Activated CD4-positive, alpha-beta T cell treated with anti-CD3 and anti-CD28 coated beads, Interleukin-2, amount 50 U/mL, for 4 hours (primary cell): ENCODE results near the gene MYRFL.

Source experiments
- DNase-seq, 2 experiments: peaks; one replicate each; pipeline ENCODE4 v3.0.0-alpha.2; 2020

Gene MYRFL

DNA sequence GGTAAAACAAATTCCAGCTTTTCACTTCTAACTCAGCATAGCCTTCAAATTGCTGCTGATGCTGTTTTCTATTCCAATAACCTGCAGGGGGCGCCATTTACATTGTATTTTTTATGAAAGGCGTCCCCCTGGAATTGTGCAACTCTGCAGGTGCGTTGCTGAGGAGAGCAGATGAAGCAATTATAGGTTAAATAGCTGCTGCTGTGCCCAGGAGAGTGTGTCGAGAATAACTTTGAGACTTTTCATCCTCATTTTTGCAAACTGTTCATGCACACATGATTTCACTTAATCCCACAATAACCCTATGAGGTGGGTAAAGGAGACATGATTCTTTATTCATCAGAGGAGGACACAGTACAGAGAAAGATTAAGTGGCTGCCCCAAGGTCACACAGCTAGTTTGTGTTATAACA is 75.7 kb downstream of the MYRFL start:
- DNase-seq = peak; percentile 35 to 53

DNA sequence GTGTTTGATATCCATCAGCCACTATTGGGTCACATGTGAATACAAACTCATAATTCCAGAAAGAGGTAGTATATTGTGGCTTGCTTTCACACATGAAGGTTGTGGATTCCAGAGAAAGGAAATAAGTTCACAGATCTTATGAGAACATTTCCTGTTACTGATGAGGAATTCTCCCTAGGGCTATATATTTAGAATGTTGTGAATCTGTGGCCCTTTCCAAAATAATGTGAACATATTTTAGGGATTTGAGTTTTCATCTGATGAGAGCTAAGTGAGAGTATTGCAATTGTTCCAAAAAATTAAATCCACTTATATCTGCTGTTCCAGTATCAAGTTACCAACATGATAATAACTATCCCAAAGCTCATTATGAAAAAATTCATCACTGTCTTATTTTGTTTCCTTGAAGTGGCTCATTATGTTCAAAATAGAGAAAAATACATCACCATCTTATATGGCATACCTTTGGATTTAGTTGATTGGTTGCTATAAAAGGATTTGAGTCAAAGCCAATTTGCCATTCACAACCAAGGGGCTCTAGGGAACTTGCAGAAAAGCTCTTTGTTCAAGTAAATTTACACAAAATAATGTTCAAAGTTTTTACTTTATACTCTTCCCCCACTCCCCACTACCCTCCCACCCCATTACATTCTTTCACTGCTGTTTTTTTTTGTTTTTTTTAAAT is 76.3 kb downstream of the MYRFL start:
- DNase-seq = no peak

DNA sequence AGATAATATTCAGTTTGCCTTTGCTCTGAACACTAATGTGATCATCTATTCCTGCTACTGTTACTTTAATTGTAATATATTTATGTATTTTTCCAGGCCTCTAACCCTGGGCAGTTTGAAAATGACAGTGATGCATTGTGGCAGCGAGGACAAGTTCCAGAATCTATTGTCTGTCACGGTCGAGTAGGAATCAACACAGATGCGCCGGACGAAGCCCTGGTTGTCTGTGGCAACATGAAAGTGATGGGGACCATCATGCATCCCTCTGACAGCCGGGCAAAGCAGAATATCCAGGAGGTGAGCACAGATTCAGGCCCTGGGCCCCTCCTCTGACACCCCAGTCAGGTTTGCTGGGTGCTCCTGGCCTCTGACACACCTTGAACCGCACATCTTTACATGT is 78.5 kb downstream of the MYRFL start:
- DNase-seq = no peak

DNA sequence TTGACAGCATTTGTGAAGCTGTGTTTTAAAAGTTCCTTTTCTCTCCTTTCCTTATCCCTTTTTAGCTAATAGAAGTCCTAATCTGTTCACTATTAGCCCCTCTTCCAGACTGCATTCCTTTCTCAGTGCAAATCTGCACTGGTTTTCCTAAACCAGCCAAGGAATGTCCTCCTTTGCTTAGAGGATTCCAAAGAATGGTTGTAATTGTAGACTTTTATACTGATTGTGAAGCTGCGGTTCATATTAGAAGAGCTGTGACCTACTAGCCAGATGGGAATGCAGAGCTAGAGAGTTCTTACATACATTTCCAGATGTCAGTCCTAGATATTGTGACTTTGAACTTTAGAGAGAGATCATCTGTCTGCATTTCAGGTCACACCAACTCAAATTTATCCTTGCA is 79.8 kb downstream of the MYRFL start:
- no peak for DNase-seq

DNA sequence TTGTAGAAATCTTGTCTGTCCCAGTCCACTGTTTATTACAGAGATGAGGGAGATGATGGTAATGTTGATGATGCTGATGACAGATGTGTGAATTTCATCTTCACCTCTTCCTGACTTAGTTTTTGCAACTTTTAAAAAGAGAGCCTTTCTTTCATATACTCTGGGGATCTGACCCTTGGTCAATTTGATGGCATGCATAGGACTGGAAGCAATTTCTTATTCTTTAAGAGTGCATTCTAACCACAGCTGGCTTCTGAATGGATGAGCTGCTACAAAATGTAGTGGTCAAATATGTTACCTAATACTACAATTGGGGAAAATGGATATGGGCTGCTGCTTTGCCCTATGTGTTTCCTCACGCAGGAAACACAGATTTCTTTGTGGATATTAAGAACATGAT is 80.8 kb downstream of the MYRFL start:
- no peak for DNase-seq

DNA sequence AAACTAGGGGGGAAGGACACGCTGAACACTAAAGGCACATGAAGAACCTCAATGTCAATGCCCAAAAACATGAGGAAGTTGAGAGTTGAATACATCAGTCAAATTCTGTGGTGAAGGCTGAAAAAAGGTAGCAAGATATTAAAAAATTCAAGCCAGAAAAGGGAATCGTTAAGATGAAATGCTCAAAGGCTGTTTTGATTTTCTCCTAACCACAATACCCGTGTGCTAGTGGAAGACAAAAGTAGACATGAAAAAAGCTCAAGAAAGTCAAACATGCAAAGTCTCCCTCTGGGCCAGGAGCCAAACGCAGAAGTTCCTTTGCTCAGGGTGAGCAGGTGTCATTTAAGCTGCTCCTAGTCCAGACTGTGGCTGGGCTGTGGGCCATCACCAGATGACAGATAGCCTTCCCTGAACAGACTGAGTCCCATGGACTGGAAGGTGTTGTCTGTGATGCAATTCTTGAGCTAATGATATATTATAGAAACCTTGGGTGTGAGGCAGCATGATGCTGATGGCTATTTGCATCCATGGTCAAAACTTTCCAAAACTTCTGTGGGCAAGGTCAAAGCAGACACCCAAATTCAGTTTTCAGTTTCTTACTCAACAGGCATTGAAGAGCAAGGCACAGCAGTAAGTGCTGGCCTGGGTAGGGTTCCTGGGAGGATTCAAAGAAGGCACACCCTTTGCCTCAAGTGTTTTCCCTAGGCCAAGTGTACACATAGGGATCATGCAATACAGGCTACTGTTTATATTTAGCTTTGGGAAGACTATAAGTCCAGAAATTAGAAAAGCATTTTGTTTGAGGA is 81.6 kb downstream of the MYRFL start:
- no peak for DNase-seq

DNA sequence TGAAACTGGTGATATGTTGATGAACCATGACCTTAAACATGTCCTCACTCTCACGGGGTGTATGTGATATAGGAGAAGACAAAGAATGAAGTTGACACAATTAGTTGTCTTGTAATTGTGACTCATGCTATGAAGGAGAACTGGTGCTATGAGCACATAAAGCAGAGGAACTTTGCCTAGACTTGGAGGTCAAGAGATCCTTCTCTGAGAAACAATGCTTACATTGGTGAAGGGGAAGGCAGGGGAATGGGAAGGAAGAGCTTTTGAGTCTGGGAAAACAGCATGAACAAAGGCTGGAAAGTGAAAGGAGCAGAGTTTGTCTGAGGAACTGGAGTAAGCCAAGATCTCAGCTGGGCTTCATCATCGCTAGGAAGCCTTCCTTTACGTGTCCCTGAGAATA is 83.2 kb downstream of the MYRFL start:
- DNase-seq = no peak

DNA sequence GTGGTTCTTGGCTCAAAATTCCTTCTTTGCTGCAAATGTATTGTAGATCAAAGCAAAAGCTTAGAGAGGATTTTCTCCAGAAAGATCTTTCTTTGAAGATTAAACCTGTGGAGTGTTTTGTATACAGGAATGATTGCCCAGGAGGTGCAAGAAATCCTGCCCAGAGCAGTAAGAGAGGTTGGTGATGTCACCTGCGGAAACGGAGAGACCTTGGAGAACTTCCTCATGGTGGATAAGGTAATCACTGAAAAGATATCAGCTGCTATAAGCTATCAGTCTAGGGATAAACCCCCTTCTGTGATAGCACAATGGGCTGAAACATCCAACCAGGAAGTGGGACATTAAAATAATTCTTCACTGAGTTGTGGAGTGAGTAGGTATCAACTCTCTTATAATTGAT is 85.7 kb downstream of the MYRFL start:
- no peak for DNase-seq

DNA sequence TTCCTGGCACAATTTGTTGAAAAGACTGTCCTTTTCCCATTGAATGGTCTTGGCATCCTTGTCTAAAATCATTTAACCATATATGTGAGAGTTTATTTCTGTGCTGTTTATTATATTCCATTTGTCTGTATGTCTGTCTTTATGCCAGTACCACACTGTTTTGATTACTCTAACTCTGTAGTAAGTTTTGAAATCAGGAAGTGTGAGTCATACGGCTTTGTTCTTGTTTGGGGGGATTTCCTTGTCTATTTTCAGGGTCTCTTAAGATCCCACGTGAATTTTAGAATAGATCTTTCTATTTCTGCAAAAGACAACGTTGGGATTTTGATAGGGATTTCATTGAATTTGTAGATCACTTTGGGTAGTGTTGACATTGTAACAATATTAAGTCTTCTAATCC is 88.5 kb downstream of the MYRFL start:
- DNase-seq = no peak

DNA sequence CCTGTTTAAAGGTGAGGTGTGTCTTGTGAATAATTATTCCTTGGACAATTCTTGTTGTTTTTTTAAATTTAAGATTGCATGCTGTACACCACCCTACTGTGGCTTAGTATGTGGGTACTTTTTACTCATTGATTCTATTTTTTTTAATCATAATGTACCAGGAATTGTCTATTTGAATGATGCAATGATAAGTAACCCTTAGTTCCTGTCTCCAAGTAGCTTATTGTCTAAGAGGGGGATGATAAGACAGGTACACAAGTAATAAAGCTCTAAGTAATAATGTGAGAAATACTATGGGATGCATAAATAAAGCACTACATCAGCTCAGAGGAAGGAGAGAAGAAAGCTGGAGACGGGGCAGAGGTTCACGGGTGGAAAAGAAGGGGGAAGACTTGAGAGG is 90.9 kb downstream of the MYRFL start:
- DNase-seq = no peak

DNA sequence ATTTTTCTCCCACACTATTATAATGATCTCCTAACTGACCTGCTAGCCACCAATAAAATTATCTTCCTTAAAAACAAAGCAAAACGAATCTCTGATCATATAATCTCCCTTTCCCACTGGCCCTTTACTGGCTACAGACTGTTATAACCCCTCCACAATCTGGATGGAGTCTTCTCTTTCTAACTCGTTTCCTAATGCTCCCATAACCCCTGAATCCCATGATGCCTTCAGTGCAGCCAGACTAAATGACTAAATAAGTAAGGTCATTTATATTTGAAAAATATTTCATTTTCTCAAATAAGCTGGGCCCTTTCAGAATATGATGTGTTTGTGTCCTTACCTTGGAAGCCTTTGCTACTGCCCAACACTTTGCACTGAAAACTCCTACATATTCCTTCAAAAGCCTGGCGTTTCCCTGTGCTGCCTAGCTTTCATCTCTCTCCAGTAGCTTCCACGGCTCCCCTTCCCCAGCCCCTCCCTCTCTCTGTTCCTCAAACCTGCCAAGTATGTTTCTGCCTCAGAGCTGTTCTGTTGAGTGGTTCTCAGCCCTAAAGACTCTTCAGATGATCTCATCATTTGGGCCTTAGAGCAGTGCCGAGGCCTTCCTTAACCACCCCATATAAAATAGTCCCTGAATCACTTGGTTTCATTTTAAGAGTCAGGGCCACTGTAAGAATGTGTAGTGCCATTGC is 91.7 kb downstream of the MYRFL start:
- DNase-seq = no peak

DNA sequence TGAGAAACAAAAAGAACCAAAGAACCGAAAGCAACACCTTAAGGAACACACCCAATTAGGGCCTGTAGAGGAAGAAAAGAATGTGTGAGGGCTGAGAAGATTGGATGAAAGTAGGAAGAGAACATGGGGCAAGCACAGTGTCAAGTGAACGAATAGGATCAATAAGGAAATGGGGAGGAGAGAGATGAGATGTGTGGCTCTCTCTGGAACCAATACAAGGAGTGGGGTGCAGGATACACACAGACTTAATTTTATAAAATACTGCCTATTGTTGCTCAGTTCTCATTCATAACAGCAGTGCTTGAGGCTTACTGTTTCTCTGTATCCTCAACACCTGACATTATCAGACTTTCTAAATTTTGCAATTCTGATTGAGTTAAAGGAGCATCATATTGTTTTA is 93.3 kb downstream of the MYRFL start:
- no peak for DNase-seq

DNA sequence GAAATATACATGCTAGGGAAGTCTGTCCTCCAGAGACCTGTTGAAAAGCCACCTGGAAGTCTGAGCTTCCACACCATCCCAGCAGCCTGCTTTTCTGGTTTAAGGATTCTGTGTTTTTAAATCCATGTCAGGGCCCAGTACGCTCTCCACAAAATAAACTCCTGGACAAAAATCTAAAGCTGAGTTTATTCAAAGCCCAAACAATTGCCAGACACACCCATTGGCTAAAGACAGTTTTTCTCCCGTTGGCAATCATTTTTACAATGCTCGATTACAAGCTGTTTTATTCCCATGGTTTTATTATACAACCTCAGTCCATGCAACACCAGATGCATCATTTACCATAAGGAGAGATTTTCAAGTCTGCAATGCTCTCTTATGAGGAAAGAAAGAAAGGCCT is 94.5 kb downstream of the MYRFL start:
- no peak for DNase-seq

DNA sequence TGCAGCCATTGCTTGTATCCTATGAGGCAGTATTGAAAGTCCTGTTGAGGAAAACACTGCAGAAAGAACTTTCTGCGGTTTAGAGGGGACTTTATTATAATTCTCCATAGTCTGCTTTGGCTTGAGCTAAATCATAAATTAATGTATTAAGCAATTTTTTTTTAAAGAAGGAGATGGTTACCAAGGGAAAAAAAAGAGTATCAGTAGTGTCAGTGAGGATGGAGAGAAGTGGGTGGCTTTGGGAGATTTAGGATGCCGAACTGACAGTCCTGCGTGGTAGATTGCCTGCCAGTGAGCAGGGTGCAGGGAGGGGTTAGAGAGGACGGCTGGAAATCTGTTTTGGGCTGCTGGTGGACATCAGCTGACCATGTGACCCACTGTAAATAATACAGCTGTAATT is 96.8 kb downstream of the MYRFL start:
- no peak for DNase-seq

DNA sequence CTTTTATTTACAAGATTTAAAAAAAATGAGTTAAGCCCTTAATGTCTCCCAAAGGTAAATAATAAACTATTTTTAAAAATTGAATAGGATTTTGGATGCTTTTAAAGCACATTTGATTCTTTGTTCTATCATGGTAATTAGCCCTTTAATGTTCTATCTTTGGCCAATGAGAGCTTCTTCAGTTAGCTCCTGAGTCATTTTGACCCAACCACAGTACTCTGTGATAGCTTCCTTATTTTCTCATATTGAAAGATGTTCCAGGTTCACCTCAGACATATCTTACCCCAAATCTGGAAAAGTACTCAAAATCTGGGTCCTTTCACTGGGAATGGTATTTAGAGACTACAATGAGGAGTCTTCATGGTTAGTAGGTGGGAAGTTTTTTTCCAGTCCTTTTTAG is 98.0 kb downstream of the MYRFL start:
- DNase-seq = no peak

DNA sequence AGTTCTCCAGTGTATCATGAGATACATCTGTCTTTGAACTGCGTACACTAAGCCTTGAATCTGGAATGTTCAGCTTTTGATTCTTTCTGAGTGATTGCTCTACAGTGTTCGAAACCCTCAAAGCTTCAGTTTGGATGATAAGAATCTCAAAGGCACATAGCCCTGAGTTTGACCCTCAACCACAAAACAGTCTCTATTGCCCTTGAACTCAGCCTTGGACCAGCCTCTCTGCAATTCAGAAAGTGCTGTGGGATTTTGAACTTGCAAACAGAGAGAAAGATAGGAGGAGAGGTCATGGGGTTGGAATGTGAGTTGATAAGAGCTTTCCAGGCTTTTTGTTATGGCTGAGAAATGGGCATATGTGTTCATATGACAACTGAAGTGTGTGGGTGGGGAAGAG is 100.3 kb downstream of the MYRFL start:
- no peak for DNase-seq

DNA sequence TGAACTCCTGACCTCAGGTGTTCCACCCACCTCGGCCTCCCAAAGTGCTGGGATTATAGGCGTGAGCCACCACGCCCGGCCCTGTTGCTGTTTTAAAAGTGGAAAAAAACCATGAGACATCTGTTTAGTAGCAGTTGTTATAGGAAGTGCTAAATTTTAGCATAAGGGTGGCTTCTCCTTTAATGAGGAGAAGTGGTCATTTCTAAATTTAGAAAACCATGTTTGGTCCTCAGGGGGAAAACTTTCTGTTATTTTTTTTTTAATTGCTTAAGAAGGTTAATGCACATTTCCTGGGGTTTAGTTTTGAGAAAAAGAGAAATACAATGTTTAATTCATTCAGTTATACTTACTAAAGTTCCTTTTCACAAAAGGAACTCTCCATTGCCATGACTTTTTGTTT is 102.1 kb downstream of the MYRFL start:
- no peak for DNase-seq

DNA sequence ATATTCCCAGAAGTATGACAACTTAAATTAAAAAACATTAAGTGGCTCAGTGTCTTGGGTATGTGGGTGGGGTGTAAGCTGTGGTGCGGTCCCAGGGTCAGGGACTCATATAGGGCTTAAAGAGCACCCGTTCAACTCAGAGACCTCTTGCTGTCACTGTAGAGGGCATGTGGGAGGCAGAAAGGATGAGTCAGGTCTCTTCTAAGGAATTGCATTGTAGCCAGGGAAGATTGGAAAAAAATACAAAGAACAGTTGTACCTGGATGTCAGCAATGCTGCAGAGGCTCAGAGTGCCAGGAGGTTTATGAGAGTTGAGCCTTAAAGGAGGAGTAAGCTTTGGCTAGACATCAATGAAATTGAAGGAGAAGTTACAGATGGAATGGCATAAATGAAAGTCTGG is 104.1 kb downstream of the MYRFL start:
- DNase-seq = no peak

DNA sequence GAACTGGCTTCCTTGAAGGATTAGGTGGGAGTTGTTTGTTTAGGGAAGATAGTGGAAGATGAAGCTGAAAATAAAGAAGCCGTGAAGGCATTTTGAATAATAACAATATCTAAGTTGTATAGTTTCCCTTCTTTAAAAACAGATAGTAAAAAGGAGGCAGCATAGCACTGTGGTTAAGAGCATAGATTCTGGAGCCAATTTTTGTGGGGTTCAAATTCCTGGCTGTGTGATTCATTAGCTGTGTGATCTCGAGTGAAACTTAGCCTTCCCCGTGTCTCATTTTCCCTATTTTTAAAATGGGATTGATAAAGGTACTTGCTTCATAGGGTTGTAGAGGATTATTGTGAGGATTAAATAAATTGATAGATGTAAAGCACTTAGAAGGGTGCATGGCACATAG is 104.5 kb downstream of the MYRFL start:
- no peak for DNase-seq

DNA sequence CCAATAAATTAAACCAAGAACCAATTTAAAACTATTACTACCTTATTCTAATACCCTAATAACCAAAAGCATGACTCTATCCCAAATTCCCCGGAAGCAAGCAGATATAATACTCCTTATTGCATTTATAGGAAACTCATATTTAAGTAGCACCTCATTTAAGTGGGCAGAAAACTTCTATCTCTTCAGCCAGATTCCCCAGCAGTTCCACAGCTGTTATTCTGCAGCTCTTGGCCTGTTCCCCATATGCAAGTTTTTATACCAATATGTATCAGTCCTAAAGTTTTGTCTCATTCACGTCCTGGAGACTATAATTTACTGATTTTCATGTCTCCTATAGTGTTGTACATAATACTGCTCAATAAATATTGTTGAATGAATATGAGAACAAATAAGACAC is 106.5 kb downstream of the MYRFL start:
- no peak for DNase-seq

DNA sequence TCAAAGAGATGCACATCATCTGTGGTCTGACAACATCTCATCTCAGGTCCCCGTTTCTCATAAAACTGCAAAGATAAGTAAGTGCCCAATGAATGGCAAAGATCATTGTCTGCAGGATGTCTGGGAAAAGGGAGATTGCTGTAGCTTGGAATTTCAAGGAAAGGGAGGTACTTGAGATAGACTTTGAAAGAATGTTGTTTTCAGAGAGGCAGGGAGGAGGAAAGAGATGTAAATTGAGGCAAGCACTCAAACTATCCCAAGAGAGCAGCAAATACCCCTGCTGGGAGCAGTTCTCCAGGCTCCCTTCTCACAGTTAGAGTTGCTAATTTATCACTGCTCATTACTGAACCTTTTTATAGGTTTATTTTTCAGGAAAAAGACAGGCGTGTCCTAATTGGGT is 107.1 kb downstream of the MYRFL start:
- DNase-seq = no peak

DNA sequence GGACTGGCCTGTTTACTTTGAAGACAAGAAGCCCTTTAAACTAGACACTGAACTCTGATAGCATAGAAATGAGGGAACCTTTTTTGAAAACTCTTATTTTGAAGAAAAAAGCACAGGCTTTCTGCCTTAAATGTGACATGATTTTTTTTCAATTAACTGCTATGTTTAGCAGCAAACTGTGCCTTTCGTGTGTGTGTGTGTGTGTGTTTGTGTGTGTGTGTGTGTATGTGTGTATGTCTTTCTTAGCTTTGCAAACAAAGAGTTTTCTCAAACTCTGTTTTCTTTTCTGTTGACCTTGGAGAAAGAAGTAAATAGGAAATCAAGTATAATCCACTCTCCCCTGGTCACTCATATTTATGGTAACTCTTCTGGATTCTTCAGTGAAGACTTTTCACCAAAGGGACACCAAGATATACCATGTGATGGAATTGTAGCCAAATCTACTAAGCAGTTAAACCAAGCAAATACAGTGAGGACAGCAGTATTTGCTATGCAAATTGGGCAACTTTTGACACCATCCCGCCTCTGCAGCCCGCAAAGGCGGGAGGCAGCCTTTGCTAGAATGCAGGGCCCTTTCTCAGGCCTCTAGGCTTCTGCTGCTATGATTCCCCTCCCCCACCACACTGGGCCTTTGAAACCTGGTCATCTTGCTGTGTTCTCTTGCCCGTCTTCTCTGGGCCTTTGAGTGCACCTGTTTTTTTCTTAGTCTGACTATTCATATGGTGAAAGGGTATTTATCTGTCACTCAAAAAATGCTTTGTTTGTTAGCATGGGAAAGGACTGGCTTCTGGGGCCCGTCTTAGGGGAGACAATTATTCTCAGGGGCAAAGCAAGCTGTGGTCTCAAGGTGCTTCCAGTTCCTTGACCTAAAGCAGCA is 107.9 kb downstream of the MYRFL start:
- DNase-seq = no peak

DNA sequence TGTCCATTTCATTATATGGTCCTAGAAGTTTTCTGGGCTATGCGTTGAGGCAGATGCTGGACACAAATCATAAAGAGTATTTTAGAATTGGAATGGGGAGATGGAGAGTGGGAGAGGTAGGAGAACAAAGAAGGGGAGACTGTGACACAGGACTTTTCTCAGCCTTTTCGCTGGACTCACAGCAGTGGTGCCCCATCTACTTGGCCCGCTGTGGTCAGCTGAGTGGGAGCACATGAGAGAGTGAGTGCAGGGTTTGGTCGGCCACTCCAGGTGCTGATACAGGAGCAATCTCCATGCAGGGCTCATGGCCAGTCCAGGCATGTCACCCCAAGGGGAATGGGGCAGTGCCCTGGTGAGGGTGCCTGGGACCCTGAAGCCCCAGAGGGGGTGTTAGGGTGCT is 109.0 kb downstream of the MYRFL start:
- DNase-seq = no peak
